HT1080 (cell line): Measurements from ENCODE around the gene MAN1A1. TPM values are rescaled to one million over a fixed set of nuclear protein-coding genes. Genes with fewer than 3 reads are reported as not detected.

Experiments
- DNase-seq: peaks from one replicate; pipeline ENCODE4 v3.0.0-alpha.2; 2015; ENCODE audit warnings: low read depth
- total RNA-seq: library from RNA; depleted of rRNA; stranded (reverse); fragments of >200 nt; shearing (Covaris generic); gene quantifications from 2 replicates; pipeline ENCODE4 v1.2.3, GENCODE V29; 2014

Gene MAN1A1
- total RNA-seq, 1 experiment from 2014 or later: 20.3 TPM

- DNase-seq: peak; percentile 26
These were observed 109.1 kb downstream of the MAN1A1 start for GRCh38 chr6:119240257-119241110.

DNA sequence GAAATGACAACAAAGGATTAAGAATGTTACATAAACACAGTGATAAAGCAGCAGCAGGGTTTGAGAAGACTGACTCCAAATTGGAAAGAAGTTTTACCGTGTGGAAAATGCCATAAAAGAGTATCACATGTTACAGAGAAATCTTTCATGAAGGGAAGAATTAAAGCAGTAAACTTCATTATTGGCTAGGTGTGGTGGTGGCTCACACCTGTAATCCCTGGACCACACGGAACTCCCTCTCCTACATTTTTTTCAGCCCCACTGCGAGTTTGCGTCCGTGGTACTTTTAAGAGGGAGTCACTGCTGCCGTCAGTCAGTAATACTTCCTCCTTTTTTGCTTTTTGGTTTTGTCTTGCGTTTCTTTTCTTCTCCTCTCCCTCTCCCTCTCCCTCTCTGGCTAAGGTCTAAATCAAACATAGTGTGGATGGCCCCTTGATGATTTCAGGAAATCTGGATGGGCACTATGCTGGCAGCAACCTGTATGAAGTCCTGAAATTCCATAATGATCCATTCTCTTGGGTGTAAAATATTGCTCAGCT lies 112.3 kb downstream of the MAN1A1 start:
- no peak for DNase-seq

- no peak for DNase-seq
These were observed 114.6 kb downstream of the MAN1A1 start for GRCh38 chr6:119234941-119235340.

GRCh38 chr6:119234457-119234856 lies 115.1 kb downstream of the MAN1A1 start:
- DNase-seq: no peak

DNA sequence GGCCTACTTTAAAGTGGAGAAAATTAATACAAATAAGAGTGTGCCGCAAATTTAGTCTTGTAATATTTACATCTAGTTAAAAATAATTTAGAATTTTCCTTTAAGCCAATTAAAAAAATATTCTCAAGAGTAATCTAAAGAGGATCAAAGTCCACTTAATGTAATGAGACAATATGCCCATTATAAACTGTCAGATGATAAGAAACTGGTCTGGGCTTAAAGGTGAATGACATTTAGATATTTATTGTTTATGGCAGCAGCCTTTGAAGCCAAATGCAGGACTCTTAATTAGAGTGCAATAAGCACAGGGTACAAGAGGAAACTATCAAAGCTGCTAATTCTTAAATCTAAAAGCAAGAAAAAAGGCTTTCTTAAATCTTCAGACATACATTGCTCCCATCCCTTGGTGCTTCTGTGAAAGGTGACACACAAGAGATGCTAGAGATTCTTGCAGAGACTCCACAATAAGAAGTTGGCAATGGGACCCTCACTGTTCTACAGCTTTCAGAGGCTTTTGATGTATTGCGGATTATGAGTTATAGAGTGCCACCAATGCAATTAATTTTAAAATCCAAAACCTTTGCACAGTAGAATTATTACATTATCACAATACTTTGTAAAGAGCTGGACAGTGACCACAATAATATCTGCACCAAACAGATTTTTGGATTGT lies 116.1 kb downstream of the MAN1A1 start:
- DNase-seq: no peak

DNA sequence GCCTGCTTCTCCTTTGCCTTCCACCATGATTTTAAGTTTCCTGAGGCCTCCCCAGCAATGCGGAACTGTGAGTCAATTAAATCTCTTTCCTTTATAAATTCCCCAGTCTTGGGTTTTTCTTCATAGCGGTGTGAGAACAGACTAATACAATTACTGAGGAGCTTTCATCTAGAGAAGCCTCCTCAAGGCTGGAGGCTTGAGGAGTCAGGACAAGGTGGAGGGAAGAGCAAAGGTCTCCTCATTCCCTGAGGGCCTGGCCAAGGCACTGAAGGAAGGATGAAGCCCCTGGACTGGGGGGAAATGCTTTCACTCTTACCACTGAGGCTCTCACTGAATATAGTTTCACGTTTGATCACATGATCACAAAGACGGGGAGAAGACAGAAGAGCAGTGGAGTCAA lies 118.2 kb downstream of the MAN1A1 start:
- no peak for DNase-seq

GRCh38 chr6:119230160-119230559 lies 119.4 kb downstream of the MAN1A1 start:
- no peak for DNase-seq

GRCh38 chr6:119227377-119227776 lies 122.2 kb downstream of the MAN1A1 start:
- DNase-seq: no peak

GRCh38 chr6:119226089-119226488 lies 123.5 kb downstream of the MAN1A1 start:
- DNase-seq: no peak

DNA sequence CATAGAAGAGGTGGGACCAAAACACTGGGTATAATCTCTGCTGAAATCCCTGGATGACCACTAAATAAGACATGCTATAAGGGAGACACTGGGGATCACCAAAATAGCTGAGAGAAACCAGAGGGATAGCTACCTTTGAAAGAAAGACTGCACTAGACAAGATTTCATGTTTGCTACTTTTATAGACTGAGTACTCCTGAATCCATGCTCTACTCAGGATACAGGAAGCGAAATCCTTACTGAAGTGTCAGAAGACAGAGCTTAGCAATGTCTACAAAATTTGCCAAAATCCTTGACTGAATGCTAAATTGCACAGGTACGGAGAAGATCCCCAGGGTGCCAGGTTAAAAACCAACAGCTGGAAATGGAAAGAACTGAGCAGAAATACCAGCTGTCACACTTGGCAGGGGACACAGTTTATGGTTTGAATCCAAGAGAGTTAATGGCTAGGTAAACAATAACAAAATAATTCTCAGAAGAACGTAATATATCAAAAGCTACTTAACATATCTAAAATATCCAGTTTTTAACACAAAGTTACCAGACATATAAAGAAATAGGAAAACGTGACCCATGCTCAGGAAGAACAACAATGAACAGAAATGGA lies 125.4 kb downstream of the MAN1A1 start:
- no peak for DNase-seq

DNA sequence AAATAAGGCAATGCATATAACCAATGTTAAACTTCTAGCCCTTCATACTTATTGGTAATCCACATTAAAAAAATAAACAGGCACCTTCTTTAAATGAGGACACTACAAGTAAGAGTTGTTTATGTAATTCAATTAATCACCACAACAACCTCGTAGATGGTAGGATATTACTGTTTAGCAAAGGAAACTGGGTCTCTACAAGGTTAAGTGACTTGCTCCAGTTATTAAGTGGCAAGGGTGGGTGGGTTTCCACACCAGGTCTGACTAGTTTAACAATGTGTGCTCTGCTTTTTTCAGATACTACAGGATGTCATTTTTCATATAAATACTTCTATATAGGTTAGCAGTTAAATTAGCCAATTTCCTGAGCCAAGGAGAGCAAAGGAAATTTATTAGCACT lies 129.1 kb downstream of the MAN1A1 start:
- DNase-seq: no peak

DNA sequence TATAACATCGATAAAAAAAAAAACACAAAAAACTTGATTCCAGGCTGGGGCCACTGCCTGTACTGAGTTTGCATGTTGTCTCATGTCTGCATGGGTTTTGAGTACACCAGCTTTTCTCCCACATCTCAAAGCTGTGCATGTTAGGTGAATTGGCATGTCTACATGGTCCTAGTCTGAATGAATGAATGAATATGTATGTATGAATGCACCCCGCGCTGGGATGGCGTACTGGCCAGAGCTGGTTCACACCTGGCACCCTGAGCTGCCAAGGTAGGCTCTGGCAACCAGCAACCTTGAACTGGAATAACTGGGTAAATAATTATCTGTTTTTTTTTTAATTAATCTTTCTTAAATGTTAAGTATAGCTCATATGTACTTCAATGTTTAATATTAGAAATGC lies 131.0 kb downstream of the MAN1A1 start:
- DNase-seq: no peak

DNA sequence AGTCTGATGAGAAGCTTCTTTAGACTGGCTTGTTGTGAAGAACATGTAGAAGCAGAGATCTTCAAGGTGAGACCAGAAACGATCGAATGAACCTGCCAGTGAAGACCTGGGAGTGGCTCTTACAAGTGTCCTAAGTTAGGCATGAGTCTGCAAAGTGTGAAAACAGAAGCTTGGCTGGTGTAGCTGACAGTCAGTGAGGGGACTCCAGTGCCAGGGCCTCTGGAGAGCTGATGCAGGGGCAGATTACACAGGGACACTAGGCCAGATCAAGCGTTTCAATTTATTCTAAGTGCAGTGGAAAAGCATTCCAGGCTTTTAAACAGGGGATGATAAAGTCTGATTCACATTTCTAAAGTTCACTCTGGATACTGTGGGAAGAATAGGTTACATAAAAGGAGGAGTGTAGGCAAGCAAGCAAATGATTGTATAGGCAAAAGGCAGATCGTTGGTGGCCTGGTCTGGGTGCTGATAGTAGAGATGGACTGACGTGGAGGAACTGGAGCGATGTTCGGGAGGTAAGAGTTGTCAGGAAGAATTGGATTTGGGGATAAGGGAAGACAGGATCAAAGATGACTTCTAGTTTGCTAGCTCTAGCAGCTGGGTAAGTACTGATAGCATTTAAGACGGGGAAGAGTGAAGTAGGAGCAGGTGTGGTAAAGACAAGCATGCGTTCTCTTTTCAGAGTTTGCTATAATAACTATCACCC lies 133.5 kb downstream of the MAN1A1 start:
- no peak for DNase-seq

- DNase-seq: no peak
These were observed 134.3 kb downstream of the MAN1A1 start for GRCh38 chr6:119215309-119215708.

DNA sequence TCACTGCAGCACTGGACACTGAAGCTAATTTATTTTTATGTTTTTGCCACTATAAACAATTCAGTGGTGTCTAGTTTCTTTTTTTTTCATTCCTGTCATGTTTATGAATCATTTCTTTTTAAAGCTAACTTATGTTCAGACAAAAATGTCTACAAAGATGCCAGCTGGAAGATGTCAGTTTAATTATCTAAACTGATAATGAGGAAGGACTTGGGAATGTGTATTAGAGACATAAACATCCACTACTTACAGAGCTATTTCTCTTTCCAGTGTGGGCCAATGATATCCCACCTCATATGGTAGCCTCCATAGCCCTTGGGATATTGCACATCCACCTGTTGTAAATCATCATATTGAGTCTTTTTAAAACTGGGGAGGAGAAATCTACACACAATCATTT lies 139.0 kb downstream of the MAN1A1 start:
- DNase-seq: no peak

- DNase-seq: no peak
These were observed 139.9 kb downstream of the MAN1A1 start for GRCh38 chr6:119209452-119210205.

- no peak for DNase-seq
These were observed 141.4 kb downstream of the MAN1A1 start for GRCh38 chr6:119207971-119208725.

DNA sequence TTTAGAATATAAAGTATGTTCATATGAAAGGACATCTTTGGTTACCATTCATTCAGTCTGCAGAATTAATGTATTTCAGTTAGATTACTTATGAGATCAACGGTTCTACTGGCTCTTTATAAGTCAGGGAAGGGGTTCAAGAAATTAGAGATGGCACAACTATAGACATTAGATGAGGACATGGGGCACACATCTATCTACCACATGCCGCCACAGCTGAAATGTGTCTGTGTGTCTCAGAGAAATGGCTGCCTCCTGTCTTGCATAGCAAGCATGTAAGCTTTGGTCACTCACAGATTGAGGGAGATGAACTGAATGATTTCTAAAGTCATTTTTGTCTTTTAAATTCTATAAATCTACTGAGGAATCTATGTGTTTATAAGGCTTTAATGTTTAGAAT lies 142.2 kb downstream of the MAN1A1 start:
- no peak for DNase-seq

DNA sequence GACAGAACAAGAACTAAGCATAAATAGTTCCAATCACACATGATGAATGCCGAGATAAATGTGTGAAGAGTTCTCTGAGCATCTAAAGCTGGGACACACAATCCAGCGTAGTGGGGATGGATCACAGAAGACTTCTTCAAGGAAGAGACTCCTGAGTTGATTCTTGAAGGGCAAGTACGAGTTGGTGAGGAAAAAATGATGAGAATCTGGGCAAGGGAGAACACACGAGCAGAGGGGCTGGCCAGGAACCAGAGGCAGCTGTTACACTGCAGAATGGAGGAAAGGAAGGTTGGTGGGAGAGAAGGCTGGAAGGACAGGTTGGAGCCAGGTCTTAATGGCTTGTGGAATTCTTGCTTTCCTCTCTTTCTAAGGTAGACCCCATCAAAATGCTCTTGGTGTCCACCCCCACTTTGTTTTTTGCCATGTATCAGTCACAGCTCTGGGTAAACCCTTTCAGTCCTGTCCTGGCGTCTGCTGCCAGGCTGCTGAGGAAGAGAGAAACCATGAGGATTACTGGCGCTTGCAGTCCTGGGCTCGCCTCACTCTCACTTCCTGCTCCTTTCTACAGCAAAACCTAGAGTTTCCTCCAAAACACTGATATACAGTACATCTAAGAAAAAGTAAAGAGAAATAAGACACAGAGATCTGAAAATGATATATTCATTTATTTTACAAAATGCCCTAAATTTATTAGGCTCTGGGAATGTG lies 143.5 kb downstream of the MAN1A1 start:
- no peak for DNase-seq
